ENCODE measurements around the gene ABI1. TPM values are rescaled to one million over a fixed set of nuclear protein-coding genes. Genes with fewer than 3 reads are reported as not detected.

The ABI1 gene
- total RNA-seq, 1 donor from 2014 or later, result 83.5 TPM

GRCh38 chr10:26802527-26802926 lies 58.2 kb downstream of the ABI1 start:
- H3K27ac Mint-ChIP-seq, result peak overlapping the region; percentile 50
- no peak for TF ChIP-seq CTCF (IDR thresholded peaks at IDR 0.05)
- H3K36me3 Mint-ChIP-seq (ENCODE audit: low read depth), result peaks cover 8% of the 10 kb centered on the region
- peaks cover 98% of the 10 kb centered on the region for H3K4me1 Mint-ChIP-seq
- ChIA-PET CTCF (no interaction called here), POLR2A (interaction anchor here (0.6 to 1.4 kb wide), 4 partner anchors 20 to 55 kb away, joined by 4 to 11 read pairs (median 4); no protein-coding TSS in a partner anchor)
- H3K9me3 Mint-ChIP-seq, result no peaks in the 10 kb centered on the region
- ATAC-seq (ENCODE audit: low read depth) (no peak), DNase-seq (no peak)
- intact Hi-C loops (cut with micrococcal nuclease), result no loop called here
- H3K4me3 Mint-ChIP-seq, result no peak overlapping the region
- H3K27me3 Mint-ChIP-seq, result no peaks in the 10 kb centered on the region

GRCh38 chr10:26801831-26802230 lies 58.9 kb downstream of the ABI1 start:
- intact Hi-C loops (cut with micrococcal nuclease), result no loop called here
- TF ChIP-seq CTCF (IDR thresholded peaks at IDR 0.05), result no peak
- peaks cover 3% of the 10 kb centered on the region for H3K36me3 Mint-ChIP-seq (ENCODE audit: low read depth)
- POLR2A ChIA-PET, result interaction anchor here (0.6 to 1.4 kb wide), 4 partner anchors 19 to 56 kb away, joined by 4 to 11 read pairs (median 4); no protein-coding TSS in a partner anchor
- H3K4me1 Mint-ChIP-seq, result peaks cover 96% of the 10 kb centered on the region
- H3K27me3 Mint-ChIP-seq, result no peaks in the 10 kb centered on the region
- ATAC-seq (ENCODE audit: low read depth) (no peak), DNase-seq (no peak)
- H3K27ac Mint-ChIP-seq, result peak overlapping the region; percentile 80
- CTCF ChIA-PET, result no interaction called here
- no peaks in the 10 kb centered on the region for H3K9me3 Mint-ChIP-seq
- peak overlapping the region; percentile 33 for H3K4me3 Mint-ChIP-seq

- no peaks in the 10 kb centered on the region for H3K9me3 Mint-ChIP-seq
- peaks cover 95% of the 10 kb centered on the region for H3K4me1 Mint-ChIP-seq
- H3K36me3 Mint-ChIP-seq (ENCODE audit: low read depth), result no peaks in the 10 kb centered on the region
- intact Hi-C loops (cut with micrococcal nuclease), result no loop called here
- DNase-seq (no peak), ATAC-seq (ENCODE audit: low read depth) (peak; percentile 22)
- H3K27ac Mint-ChIP-seq, result peak overlapping the region; percentile 80
- TF ChIP-seq CTCF (IDR thresholded peaks at IDR 0.05), result no peak
- H3K4me3 Mint-ChIP-seq, result peak overlapping the region; percentile 33
- H3K27me3 Mint-ChIP-seq, result no peaks in the 10 kb centered on the region
- CTCF ChIA-PET, result no interaction called here
- POLR2A ChIA-PET, result interaction anchor here (1.0 to 1.4 kb wide), 2 partner anchors 19 to 57 kb away, joined by 4 read pairs; no protein-coding TSS in a partner anchor
Measured at GRCh38 chr10:26801274-26801673, 59.5 kb downstream of the ABI1 start.

GRCh38 chr10:26800468-26800867 lies 60.3 kb downstream of the ABI1 start:
- DNase-seq (no peak), ATAC-seq (ENCODE audit: low read depth) (no peak)
- Mint-ChIP-seq H3K4me3 (no peak overlapping the region), H3K36me3 (ENCODE audit: low read depth) (peaks cover 6% of the 10 kb centered on the region), H3K9me3 (peaks cover 4% of the 10 kb centered on the region), H3K4me1 (peaks cover 94% of the 10 kb centered on the region), H3K27me3 (no peaks in the 10 kb centered on the region), H3K27ac (peak overlapping the region; percentile 80)
- CTCF ChIA-PET, result no interaction called here
- TF ChIP-seq CTCF (IDR thresholded peaks at IDR 0.05), result no peak
- POLR2A ChIA-PET, result no interaction called here
- intact Hi-C loops (cut with micrococcal nuclease), result no loop called here

- DNase-seq (no peak), ATAC-seq (ENCODE audit: low read depth) (peak; percentile 51)
- Mint-ChIP-seq H3K4me1 (peaks cover 89% of the 10 kb centered on the region), H3K36me3 (ENCODE audit: low read depth) (peaks cover 8% of the 10 kb centered on the region), H3K4me3 (peak overlapping the region; percentile 65), H3K27ac (peak overlapping the region; percentile 80), H3K27me3 (no peaks in the 10 kb centered on the region), H3K9me3 (peaks cover 4% of the 10 kb centered on the region)
- POLR2A ChIA-PET, result interaction anchor here (1.6 to 3.2 kb wide), 2 partner anchors 18 to 355 kb away, joined by 4 to 20 read pairs; partner anchors contain the start of gene YME1L1
- TF ChIP-seq CTCF (IDR thresholded peaks at IDR 0.05), result no peak
- intact Hi-C loops (cut with micrococcal nuclease), result loop anchor here (1.0 to 2.0 kb wide), 3 partner anchors 18 to 63 kb away; partner anchors contain the start of gene ABI1
- CTCF ChIA-PET, result interaction anchor here (1.0 to 1.8 kb wide), 4 partner anchors 18 to 83 kb away, joined by 4 to 9 read pairs (median 5); no protein-coding TSS in a partner anchor
Measured at GRCh38 chr10:26799342-26799741, 61.4 kb downstream of the ABI1 start.

Data from activated B cell treated with CpG ODN at 0.5 μM for 24 hours (primary cell).